Measurements from ENCODE around the gene ISY1.

Gene ISY1

DNA sequence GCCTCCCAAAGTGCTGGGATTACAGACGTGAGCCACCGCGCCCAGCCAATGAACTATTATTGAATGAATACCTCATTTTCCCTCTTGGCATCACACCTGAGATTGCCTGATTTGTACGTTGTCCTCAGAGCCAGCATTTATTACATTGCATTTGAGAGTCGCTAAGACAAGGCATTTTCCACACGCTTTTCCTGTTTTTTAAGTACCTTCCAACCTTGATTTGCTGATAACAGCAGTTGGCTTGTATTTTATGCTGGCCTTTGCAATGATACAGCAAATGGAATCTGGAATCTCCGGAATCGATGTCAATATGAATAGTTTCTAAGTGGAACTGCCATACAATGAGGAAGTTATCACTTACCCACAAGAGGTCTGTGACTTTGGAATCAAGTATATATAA, 38.5 kb upstream of the ISY1 start:
- no peak overlapping the region for H3K18ac ChIP-seq (ENCODE audit: low read length)
- no peaks in the 10 kb centered on the region for H3K4me1 ChIP-seq (ENCODE audit: control insufficient read depth in 2 of 2, insufficient read depth in 1 of 2, low read depth in 1 of 2, low read length in 2 of 2)
- no peaks in the 10 kb centered on the region for H3K27me3 ChIP-seq (ENCODE audit: control insufficient read depth in 3 of 3, insufficient read depth in 3 of 3, low read depth in 1 of 3, low read length in 3 of 3)
- H3K9me3 ChIP-seq (replicated peaks in 1 of 2; ENCODE audit: control insufficient read depth in 2 of 2, insufficient read depth in 1 of 2, low read depth in 1 of 2, low read length in 2 of 2), result no peaks in the 10 kb centered on the region
- H2BK15ac ChIP-seq (ENCODE audit: low read length), result no peak overlapping the region
- H2BK12ac ChIP-seq (ENCODE audit: low read length), result no peak overlapping the region
- no CpG with 5 or more reads among the region's 8 CpGs for WGBS, 2 donors (ENCODE audit: extremely low coverage in 2 of 2, insufficient read length in 2 of 2, insufficient replicate concordance in 1 of 2)
- H2AK5ac ChIP-seq (ENCODE audit: low read depth, low read length), result no peak overlapping the region
- no peak overlapping the region for H3K4ac ChIP-seq (ENCODE audit: low read length)
- H2AFZ ChIP-seq (ENCODE audit: low read length), result no peak overlapping the region
- no peak overlapping the region for H3K23ac ChIP-seq (ENCODE audit: low read depth, low read length, poor library complexity)
- no peak overlapping the region for H4K91ac ChIP-seq (ENCODE audit: low read depth, low read length, poor library complexity)
- H4K8ac ChIP-seq (ENCODE audit: low read depth, low read length), result no peak overlapping the region
- H3K9ac ChIP-seq (ENCODE audit: low read depth, low read length, poor library complexity), result no peak overlapping the region
- no peak overlapping the region for H3K4me3 ChIP-seq (ENCODE audit: low read length in 2 of 2)
- H3K4me2 ChIP-seq (ENCODE audit: insufficient read depth, low read length, poor library complexity, severe bottlenecking), result no peak overlapping the region
- no peak for DNase-seq (ENCODE audit: low spot score)
- no peak overlapping the region for H3K14ac ChIP-seq (ENCODE audit: low read length)
- no peak overlapping the region for H2BK5ac ChIP-seq (ENCODE audit: low read length)
- no peak overlapping the region for H2BK120ac ChIP-seq (ENCODE audit: low read depth, low read length)
- H3K27ac ChIP-seq (replicated peaks; ENCODE audit: low read length), result no peak overlapping the region
- peaks cover 0 to 3% of the 10 kb centered on the region in 2 donors for H3K36me3 ChIP-seq (replicated peaks in 1 of 2; ENCODE audit: control insufficient read depth in 2 of 2, insufficient read depth in 2 of 2, low read length in 2 of 2)
- no peaks in the 10 kb centered on the region for H3K79me1 ChIP-seq (ENCODE audit: low read depth, low read length)

- H3K79me1 ChIP-seq (ENCODE audit: low read depth, low read length), result no peaks in the 10 kb centered on the region
- H2AK5ac ChIP-seq (ENCODE audit: low read depth, low read length), result no peak overlapping the region
- H3K9ac ChIP-seq (ENCODE audit: low read depth, low read length, poor library complexity), result no peak overlapping the region
- no peaks in the 10 kb centered on the region for H3K4me1 ChIP-seq (ENCODE audit: control insufficient read depth in 2 of 2, insufficient read depth in 1 of 2, low read depth in 1 of 2, low read length in 2 of 2)
- H3K36me3 ChIP-seq (replicated peaks in 1 of 2; ENCODE audit: control insufficient read depth in 2 of 2, insufficient read depth in 2 of 2, low read length in 2 of 2), result peaks cover 0 to 3% of the 10 kb centered on the region in 2 donors
- H4K8ac ChIP-seq (ENCODE audit: low read depth, low read length), result no peak overlapping the region
- H3K23ac ChIP-seq (ENCODE audit: low read depth, low read length, poor library complexity), result no peak overlapping the region
- H3K4me3 ChIP-seq (ENCODE audit: low read length in 2 of 2), result no peak overlapping the region
- H3K9me3 ChIP-seq (replicated peaks in 1 of 2; ENCODE audit: control insufficient read depth in 2 of 2, insufficient read depth in 1 of 2, low read depth in 1 of 2, low read length in 2 of 2), result no peaks in the 10 kb centered on the region
- no peaks in the 10 kb centered on the region for H3K27me3 ChIP-seq (ENCODE audit: control insufficient read depth in 3 of 3, insufficient read depth in 3 of 3, low read depth in 1 of 3, low read length in 3 of 3)
- H2BK120ac ChIP-seq (ENCODE audit: low read depth, low read length), result no peak overlapping the region
- H3K27ac ChIP-seq (replicated peaks; ENCODE audit: low read length), result no peak overlapping the region
- no peak overlapping the region for H2BK15ac ChIP-seq (ENCODE audit: low read length)
- no CpG with 5 or more reads among the region's 1 CpG for WGBS, 2 donors (ENCODE audit: extremely low coverage in 2 of 2, insufficient read length in 2 of 2, insufficient replicate concordance in 1 of 2)
- no peak overlapping the region for H3K4me2 ChIP-seq (ENCODE audit: insufficient read depth, low read length, poor library complexity, severe bottlenecking)
- no peak overlapping the region for H4K91ac ChIP-seq (ENCODE audit: low read depth, low read length, poor library complexity)
- no peak overlapping the region for H2BK12ac ChIP-seq (ENCODE audit: low read length)
- no peak for DNase-seq (ENCODE audit: low spot score)
- no peak overlapping the region for H3K18ac ChIP-seq (ENCODE audit: low read length)
- no peak overlapping the region for H3K14ac ChIP-seq (ENCODE audit: low read length)
- no peak overlapping the region for H3K4ac ChIP-seq (ENCODE audit: low read length)
- H2BK5ac ChIP-seq (ENCODE audit: low read length), result no peak overlapping the region
- no peak overlapping the region for H2AFZ ChIP-seq (ENCODE audit: low read length)
Measured at GRCh38 chr3:129197321-129197720, 36.5 kb upstream of the ISY1 start.

GRCh38 chr3:129196601-129197000, 35.7 kb upstream of the ISY1 start:
- no peak overlapping the region for H2AK5ac ChIP-seq (ENCODE audit: low read depth, low read length)
- H3K4me2 ChIP-seq (ENCODE audit: insufficient read depth, low read length, poor library complexity, severe bottlenecking), result no peak overlapping the region
- H2AFZ ChIP-seq (ENCODE audit: low read length), result no peak overlapping the region
- H2BK5ac ChIP-seq (ENCODE audit: low read length), result no peak overlapping the region
- H3K27ac ChIP-seq (replicated peaks; ENCODE audit: low read length), result no peak overlapping the region
- H3K18ac ChIP-seq (ENCODE audit: low read length), result no peak overlapping the region
- DNase-seq (ENCODE audit: low spot score), result no peak
- no peaks in the 10 kb centered on the region for H3K9me3 ChIP-seq (replicated peaks in 1 of 2; ENCODE audit: control insufficient read depth in 2 of 2, insufficient read depth in 1 of 2, low read depth in 1 of 2, low read length in 2 of 2)
- H2BK12ac ChIP-seq (ENCODE audit: low read length), result no peak overlapping the region
- no peak overlapping the region for H3K4me3 ChIP-seq (ENCODE audit: low read length in 2 of 2)
- H3K14ac ChIP-seq (ENCODE audit: low read length), result no peak overlapping the region
- no peak overlapping the region for H3K9ac ChIP-seq (ENCODE audit: low read depth, low read length, poor library complexity)
- no peaks in the 10 kb centered on the region for H3K79me1 ChIP-seq (ENCODE audit: low read depth, low read length)
- H3K4ac ChIP-seq (ENCODE audit: low read length), result no peak overlapping the region
- H4K8ac ChIP-seq (ENCODE audit: low read depth, low read length), result no peak overlapping the region
- peaks cover 0 to 3% of the 10 kb centered on the region in 2 donors for H3K36me3 ChIP-seq (replicated peaks in 1 of 2; ENCODE audit: control insufficient read depth in 2 of 2, insufficient read depth in 2 of 2, low read length in 2 of 2)
- H3K4me1 ChIP-seq (ENCODE audit: control insufficient read depth in 2 of 2, insufficient read depth in 1 of 2, low read depth in 1 of 2, low read length in 2 of 2), result no peaks in the 10 kb centered on the region
- WGBS, 2 donors (ENCODE audit: extremely low coverage in 2 of 2, insufficient read length in 2 of 2, insufficient replicate concordance in 1 of 2), result no CpG with 5 or more reads among the region's 3 CpGs
- no peak overlapping the region for H2BK15ac ChIP-seq (ENCODE audit: low read length)
- no peak overlapping the region for H3K23ac ChIP-seq (ENCODE audit: low read depth, low read length, poor library complexity)
- H2BK120ac ChIP-seq (ENCODE audit: low read depth, low read length), result no peak overlapping the region
- H3K27me3 ChIP-seq (ENCODE audit: control insufficient read depth in 3 of 3, insufficient read depth in 3 of 3, low read depth in 1 of 3, low read length in 3 of 3), result no peaks in the 10 kb centered on the region
- H4K91ac ChIP-seq (ENCODE audit: low read depth, low read length, poor library complexity), result no peak overlapping the region

GRCh38 chr3:129195731-129196256, 34.9 kb upstream of the ISY1 start:
- no peak overlapping the region for H4K91ac ChIP-seq (ENCODE audit: low read depth, low read length, poor library complexity)
- H3K18ac ChIP-seq (ENCODE audit: low read length), result no peak overlapping the region
- H3K14ac ChIP-seq (ENCODE audit: low read length), result no peak overlapping the region
- H3K9me3 ChIP-seq (replicated peaks in 1 of 2; ENCODE audit: control insufficient read depth in 2 of 2, insufficient read depth in 1 of 2, low read depth in 1 of 2, low read length in 2 of 2), result no peaks in the 10 kb centered on the region
- H3K4me1 ChIP-seq (ENCODE audit: control insufficient read depth in 2 of 2, insufficient read depth in 1 of 2, low read depth in 1 of 2, low read length in 2 of 2), result no peaks in the 10 kb centered on the region
- H2BK120ac ChIP-seq (ENCODE audit: low read depth, low read length), result no peak overlapping the region
- H3K27ac ChIP-seq (replicated peaks; ENCODE audit: low read length), result no peak overlapping the region
- no CpG with 5 or more reads among the region's 6 CpGs for WGBS, 2 donors (ENCODE audit: extremely low coverage in 2 of 2, insufficient read length in 2 of 2, insufficient replicate concordance in 1 of 2)
- H3K79me1 ChIP-seq (ENCODE audit: low read depth, low read length), result no peaks in the 10 kb centered on the region
- H2AFZ ChIP-seq (ENCODE audit: low read length), result peak overlapping the region; percentile 55
- H2AK5ac ChIP-seq (ENCODE audit: low read depth, low read length), result no peak overlapping the region
- no peak overlapping the region for H2BK5ac ChIP-seq (ENCODE audit: low read length)
- no peaks in the 10 kb centered on the region for H3K27me3 ChIP-seq (ENCODE audit: control insufficient read depth in 3 of 3, insufficient read depth in 3 of 3, low read depth in 1 of 3, low read length in 3 of 3)
- H3K4me3 ChIP-seq (ENCODE audit: low read length in 2 of 2), result no peak overlapping the region
- no peak overlapping the region for H3K4ac ChIP-seq (ENCODE audit: low read length)
- H3K23ac ChIP-seq (ENCODE audit: low read depth, low read length, poor library complexity), result no peak overlapping the region
- peaks cover 0 to 3% of the 10 kb centered on the region in 2 donors for H3K36me3 ChIP-seq (replicated peaks in 1 of 2; ENCODE audit: control insufficient read depth in 2 of 2, insufficient read depth in 2 of 2, low read length in 2 of 2)
- no peak for DNase-seq (ENCODE audit: low spot score)
- H3K9ac ChIP-seq (ENCODE audit: low read depth, low read length, poor library complexity), result no peak overlapping the region
- no peak overlapping the region for H3K4me2 ChIP-seq (ENCODE audit: insufficient read depth, low read length, poor library complexity, severe bottlenecking)
- no peak overlapping the region for H2BK15ac ChIP-seq (ENCODE audit: low read length)
- no peak overlapping the region for H2BK12ac ChIP-seq (ENCODE audit: low read length)
- no peak overlapping the region for H4K8ac ChIP-seq (ENCODE audit: low read depth, low read length)
